WTC11 (cell line): Measurements from ENCODE around the gene LCN15.

Experiments
- CBFB ChIP-seq: sonication (generic); formaldehyde crosslinking; IDR thresholded peaks from 2 replicates; pipeline ENCODE4 v1.8.1; 2022; ENCODE audit warnings: mild to moderate bottlenecking, low read depth, missing genetic modification reagents
- ELF4 ChIP-seq: sonication (generic); formaldehyde crosslinking; IDR thresholded peaks from 2 replicates; pipeline ENCODE4 v1.8.1; 2022; ENCODE audit warnings: low read depth, mild to moderate bottlenecking, moderate library complexity, missing genetic modification reagents
- ESRRA ChIP-seq: sonication (generic); formaldehyde crosslinking; IDR thresholded peaks from 2 replicates; pipeline ENCODE4 v1.8.1; 2022; ENCODE audit warnings: mild to moderate bottlenecking, missing genetic modification reagents, borderline replicate concordance
- ETV6 ChIP-seq: sonication (generic); formaldehyde crosslinking; IDR thresholded peaks from 2 replicates; pipeline ENCODE4 v1.8.1; 2022; ENCODE audit warnings: mild to moderate bottlenecking, missing genetic modification reagents
- IRF2 ChIP-seq: sonication (generic); formaldehyde crosslinking; IDR thresholded peaks from 2 replicates; pipeline ENCODE4 v1.8.0; 2022; ENCODE audit warnings: low read depth, missing genetic modification reagents, borderline replicate concordance
- JUN ChIP-seq: sonication (generic); formaldehyde crosslinking; IDR thresholded peaks from 2 replicates; pipeline ENCODE4 v1.8.0; 2023; ENCODE audit warnings: mild to moderate bottlenecking, missing genetic modification reagents
- OVOL2 ChIP-seq: fragments of 250-450 bp; sonication (Bioruptor Pico); IDR thresholded peaks from 2 replicates; pipeline ENCODE4 v1.9.0; 2021; ENCODE audit warnings: mild to moderate bottlenecking, borderline replicate concordance
- RORB ChIP-seq: fragments of 250-450 bp; sonication (Bioruptor Pico); IDR thresholded peaks from 2 replicates; pipeline ENCODE4 v1.9.0; 2021; ENCODE audit warnings: mild to moderate bottlenecking
- TEAD1 ChIP-seq: sonication (generic); formaldehyde crosslinking; IDR thresholded peaks from 2 replicates; pipeline ENCODE4 v1.8.0; 2022; ENCODE audit warnings: mild to moderate bottlenecking, missing genetic modification reagents
- ZNF232 ChIP-seq: sonication (generic); formaldehyde crosslinking; IDR thresholded peaks from 2 replicates; pipeline ENCODE4 v1.8.0; 2022; ENCODE audit warnings: mild to moderate bottlenecking, missing genetic modification reagents
- TF ChIP-seq, protein P1 (sequence below): sonication (generic); formaldehyde crosslinking; IDR thresholded peaks from 2 replicates; pipeline ENCODE4 v1.8.1; 2023; ENCODE audit warnings: mild to moderate bottlenecking, missing genetic modification reagents
- TF ChIP-seq, protein P2 (sequence below): fragments of 200-600 bp; IDR thresholded peaks from 2 replicates; pipeline ENCODE4 v1.8.0; 2022; ENCODE audit warnings: antibody characterized with exemption
- TF ChIP-seq, protein P3 (sequence below): sonication (generic); formaldehyde crosslinking; conservative IDR thresholded peaks from 2 replicates; pipeline ENCODE4 v1.8.1; 2023; ENCODE audit warnings: mild to moderate bottlenecking, low read depth, missing genetic modification reagents, moderate library complexity
- TF ChIP-seq, protein P4 (sequence below): sonication (generic); formaldehyde crosslinking; IDR thresholded peaks from 2 replicates; pipeline ENCODE4 v1.8.1; 2023; ENCODE audit warnings: mild to moderate bottlenecking, missing genetic modification reagents

DNA sequence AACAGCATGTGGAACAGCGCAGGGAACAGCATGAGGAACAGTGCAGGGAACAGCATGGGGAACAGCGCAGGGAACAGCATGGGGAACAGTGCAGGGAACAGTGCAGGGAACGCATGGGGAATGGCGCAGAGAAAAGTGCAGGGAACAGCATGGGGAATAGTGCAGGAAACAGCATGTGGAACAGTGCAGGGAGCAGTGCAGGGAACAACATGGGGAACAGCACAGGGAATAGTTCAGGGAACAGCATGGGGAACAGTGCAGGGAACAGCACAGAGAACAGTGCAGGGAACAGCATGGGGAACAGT, 8.2 kb downstream of the LCN15 start:
- no peak for TF ChIP-seq ETV6
- TF ChIP-seq, protein P1, sequence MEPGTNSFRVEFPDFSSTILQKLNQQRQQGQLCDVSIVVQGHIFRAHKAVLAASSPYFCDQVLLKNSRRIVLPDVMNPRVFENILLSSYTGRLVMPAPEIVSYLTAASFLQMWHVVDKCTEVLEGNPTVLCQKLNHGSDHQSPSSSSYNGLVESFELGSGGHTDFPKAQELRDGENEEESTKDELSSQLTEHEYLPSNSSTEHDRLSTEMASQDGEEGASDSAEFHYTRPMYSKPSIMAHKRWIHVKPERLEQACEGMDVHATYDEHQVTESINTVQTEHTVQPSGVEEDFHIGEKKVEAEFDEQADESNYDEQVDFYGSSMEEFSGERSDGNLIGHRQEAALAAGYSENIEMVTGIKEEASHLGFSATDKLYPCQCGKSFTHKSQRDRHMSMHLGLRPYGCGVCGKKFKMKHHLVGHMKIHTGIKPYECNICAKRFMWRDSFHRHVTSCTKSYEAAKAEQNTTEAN (CRISPR knock-in tag) = no peak
- TF ChIP-seq, protein P2, sequence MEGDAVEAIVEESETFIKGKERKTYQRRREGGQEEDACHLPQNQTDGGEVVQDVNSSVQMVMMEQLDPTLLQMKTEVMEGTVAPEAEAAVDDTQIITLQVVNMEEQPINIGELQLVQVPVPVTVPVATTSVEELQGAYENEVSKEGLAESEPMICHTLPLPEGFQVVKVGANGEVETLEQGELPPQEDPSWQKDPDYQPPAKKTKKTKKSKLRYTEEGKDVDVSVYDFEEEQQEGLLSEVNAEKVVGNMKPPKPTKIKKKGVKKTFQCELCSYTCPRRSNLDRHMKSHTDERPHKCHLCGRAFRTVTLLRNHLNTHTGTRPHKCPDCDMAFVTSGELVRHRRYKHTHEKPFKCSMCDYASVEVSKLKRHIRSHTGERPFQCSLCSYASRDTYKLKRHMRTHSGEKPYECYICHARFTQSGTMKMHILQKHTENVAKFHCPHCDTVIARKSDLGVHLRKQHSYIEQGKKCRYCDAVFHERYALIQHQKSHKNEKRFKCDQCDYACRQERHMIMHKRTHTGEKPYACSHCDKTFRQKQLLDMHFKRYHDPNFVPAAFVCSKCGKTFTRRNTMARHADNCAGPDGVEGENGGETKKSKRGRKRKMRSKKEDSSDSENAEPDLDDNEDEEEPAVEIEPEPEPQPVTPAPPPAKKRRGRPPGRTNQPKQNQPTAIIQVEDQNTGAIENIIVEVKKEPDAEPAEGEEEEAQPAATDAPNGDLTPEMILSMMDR = no peak
- TF ChIP-seq ZNF232 (CRISPR knock-in tag) = no peak
- TF ChIP-seq TEAD1 (CRISPR knock-in tag) = no peak
- no peak for TF ChIP-seq OVOL2 (CRISPR knock-in tag)
- TF ChIP-seq JUN = no peak
- no peak for TF ChIP-seq IRF2
- no peak for TF ChIP-seq CBFB (CRISPR knock-in tag)
- TF ChIP-seq, protein P3, sequence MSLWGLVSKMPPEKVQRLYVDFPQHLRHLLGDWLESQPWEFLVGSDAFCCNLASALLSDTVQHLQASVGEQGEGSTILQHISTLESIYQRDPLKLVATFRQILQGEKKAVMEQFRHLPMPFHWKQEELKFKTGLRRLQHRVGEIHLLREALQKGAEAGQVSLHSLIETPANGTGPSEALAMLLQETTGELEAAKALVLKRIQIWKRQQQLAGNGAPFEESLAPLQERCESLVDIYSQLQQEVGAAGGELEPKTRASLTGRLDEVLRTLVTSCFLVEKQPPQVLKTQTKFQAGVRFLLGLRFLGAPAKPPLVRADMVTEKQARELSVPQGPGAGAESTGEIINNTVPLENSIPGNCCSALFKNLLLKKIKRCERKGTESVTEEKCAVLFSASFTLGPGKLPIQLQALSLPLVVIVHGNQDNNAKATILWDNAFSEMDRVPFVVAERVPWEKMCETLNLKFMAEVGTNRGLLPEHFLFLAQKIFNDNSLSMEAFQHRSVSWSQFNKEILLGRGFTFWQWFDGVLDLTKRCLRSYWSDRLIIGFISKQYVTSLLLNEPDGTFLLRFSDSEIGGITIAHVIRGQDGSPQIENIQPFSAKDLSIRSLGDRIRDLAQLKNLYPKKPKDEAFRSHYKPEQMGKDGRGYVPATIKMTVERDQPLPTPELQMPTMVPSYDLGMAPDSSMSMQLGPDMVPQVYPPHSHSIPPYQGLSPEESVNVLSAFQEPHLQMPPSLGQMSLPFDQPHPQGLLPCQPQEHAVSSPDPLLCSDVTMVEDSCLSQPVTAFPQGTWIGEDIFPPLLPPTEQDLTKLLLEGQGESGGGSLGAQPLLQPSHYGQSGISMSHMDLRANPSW (CRISPR knock-in tag) = no peak
- TF ChIP-seq, protein P4, sequence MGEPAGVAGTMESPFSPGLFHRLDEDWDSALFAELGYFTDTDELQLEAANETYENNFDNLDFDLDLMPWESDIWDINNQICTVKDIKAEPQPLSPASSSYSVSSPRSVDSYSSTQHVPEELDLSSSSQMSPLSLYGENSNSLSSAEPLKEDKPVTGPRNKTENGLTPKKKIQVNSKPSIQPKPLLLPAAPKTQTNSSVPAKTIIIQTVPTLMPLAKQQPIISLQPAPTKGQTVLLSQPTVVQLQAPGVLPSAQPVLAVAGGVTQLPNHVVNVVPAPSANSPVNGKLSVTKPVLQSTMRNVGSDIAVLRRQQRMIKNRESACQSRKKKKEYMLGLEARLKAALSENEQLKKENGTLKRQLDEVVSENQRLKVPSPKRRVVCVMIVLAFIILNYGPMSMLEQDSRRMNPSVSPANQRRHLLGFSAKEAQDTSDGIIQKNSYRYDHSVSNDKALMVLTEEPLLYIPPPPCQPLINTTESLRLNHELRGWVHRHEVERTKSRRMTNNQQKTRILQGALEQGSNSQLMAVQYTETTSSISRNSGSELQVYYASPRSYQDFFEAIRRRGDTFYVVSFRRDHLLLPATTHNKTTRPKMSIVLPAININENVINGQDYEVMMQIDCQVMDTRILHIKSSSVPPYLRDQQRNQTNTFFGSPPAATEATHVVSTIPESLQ = no peak
- TF ChIP-seq ESRRA (CRISPR knock-in tag) = no peak
- TF ChIP-seq ELF4 (CRISPR knock-in tag) = no peak
- no peak for TF ChIP-seq RORB (CRISPR knock-in tag)
